IMR-90 (cell line): ENCODE data around the gene DAAM1. TPM values are rescaled to one million over a fixed set of nuclear protein-coding genes. Genes with fewer than 3 reads are reported as not detected.

Experiments
- ATAC-seq: fragments of 200-7000 bp; cut with Tn5 transposase; 2 replicates; pipeline ENCODE4 v1.9.1; 2020; ENCODE audit warnings: low read depth, mild to moderate bottlenecking, moderate library complexity
- BruUV-seq: library from RNA; stranded (reverse); fragments of 400-500 nt; replicated peaks from 2 replicates; lab custom pipeline; 2021; lab: Mats Ljungman, UMichigan
- CTCF ChIA-PET: fragments of 300-600 bp; formaldehyde crosslinking; extraction: SDS; loops from one replicate; lab custom pipeline; 2021; ENCODE audit warnings: antibody characterized with exemption; lab: Yijun Ruan, JAX
- POLR2A ChIA-PET: fragments of 300-600 bp; sonication (Branson Sonifier 250); formaldehyde crosslinking; loops from one replicate; lab custom pipeline; 2022; ENCODE audit warnings: antibody characterized with exemption; ENCODE audit not compliant: unreplicated experiment; lab: Charles Lee
- DNase-seq: peaks from one replicate; pipeline ENCODE4 v3.0.0; 2013
- H2AFZ ChIP-seq: replicated peaks from 2 replicates; pipeline ENCODE3; 2013; ENCODE audit warnings: low read length, mild to moderate bottlenecking; ENCODE audit not compliant: poor library complexity
- H2AK5ac ChIP-seq: 2 replicates; pipeline ENCODE4 v1.6.1; 2013; ENCODE audit warnings: low read depth, low read length, inconsistent platforms
- H2AK9ac ChIP-seq: replicated peaks from 2 replicates; pipeline ENCODE3; 2013; ENCODE audit warnings: mild to moderate bottlenecking, low read depth, low read length, moderate library complexity; ENCODE audit not compliant: poor library complexity
- H2BK120ac ChIP-seq: 2 replicates; pipeline ENCODE4 v1.6.1; 2013; ENCODE audit warnings: low read depth, low read length, inconsistent platforms
- H2BK15ac ChIP-seq: 3 replicates; pipeline ENCODE4 v1.6.1; 2013; ENCODE audit warnings: low read depth, low read length, inconsistent platforms
- H2BK20ac ChIP-seq: 2 replicates; pipeline ENCODE4 v1.6.1; 2013; ENCODE audit warnings: low read depth, mild to moderate bottlenecking, inconsistent platforms, low read length, moderate library complexity
- H2BK5ac ChIP-seq: 2 replicates; pipeline ENCODE4 v1.6.1; 2013; ENCODE audit warnings: mild to moderate bottlenecking, low read depth, low read length, inconsistent platforms; ENCODE audit not compliant: poor library complexity, severe bottlenecking
- H3K14ac ChIP-seq: replicated peaks from 2 replicates; pipeline ENCODE4 v1.6.1; 2013; ENCODE audit warnings: low read depth, low read length, inconsistent platforms
- H3K18ac ChIP-seq: 2 replicates; pipeline ENCODE4 v1.6.1; 2013; ENCODE audit warnings: low read depth, low read length, control low read depth
- H3K23ac ChIP-seq: 2 replicates; pipeline ENCODE4 v1.6.1; 2013; ENCODE audit warnings: low read depth, low read length, inconsistent platforms
- H3K27ac ChIP-seq: 2 replicates; pipeline ENCODE4 v1.5.1; 2013; ENCODE audit warnings: mild to moderate bottlenecking, control low read depth, low read length; ENCODE audit not compliant: insufficient read depth
- H3K27me3 ChIP-seq: 2 replicates; pipeline ENCODE4 v1.6.1; 2013; ENCODE audit warnings: low read length; ENCODE audit not compliant: control insufficient read depth, insufficient read depth
- H3K36me3 ChIP-seq: 2 replicates; pipeline ENCODE4 v1.6.1; 2013; ENCODE audit warnings: low read length, mixed read lengths; ENCODE audit not compliant: control insufficient read depth, insufficient read depth
- H3K4ac ChIP-seq: 2 replicates; pipeline ENCODE4 v1.6.1; 2013; ENCODE audit warnings: low read depth, low read length, inconsistent platforms
- H3K4me1 ChIP-seq: 2 replicates; pipeline ENCODE4 v1.6.1; 2013; ENCODE audit warnings: low read length, mixed read lengths; ENCODE audit not compliant: control insufficient read depth, insufficient read depth
- H3K4me2 ChIP-seq: 2 replicates; pipeline ENCODE4 v1.6.1; 2013; ENCODE audit warnings: low read depth, mild to moderate bottlenecking, control low read depth, low read length, moderate library complexity
- H3K4me3 ChIP-seq: 2 replicates; pipeline ENCODE4 v1.5.1; 2013; ENCODE audit warnings: low read depth, mild to moderate bottlenecking, control low read depth, low read length, moderate library complexity; ENCODE audit not compliant: insufficient read depth
- H3K56ac ChIP-seq: 2 replicates; pipeline ENCODE4 v1.6.1; 2013; ENCODE audit warnings: low read length, inconsistent platforms; ENCODE audit not compliant: insufficient read depth; ENCODE audit errors: extremely low read depth
- H3K79me1 ChIP-seq, 2 experiments: 2 replicates each; pipeline ENCODE4 v1.6.1; 2013; ENCODE audit warnings: low read length in 2 of 2, inconsistent platforms in 1 of 2, low read depth in 1 of 2
- H3K9ac ChIP-seq: 2 replicates; pipeline ENCODE4 v1.6.1; 2013; ENCODE audit warnings: low read depth, low read length, control low read depth
- H3K9me1 ChIP-seq: 2 replicates; pipeline ENCODE4 v1.6.1; 2013; ENCODE audit warnings: low read length, inconsistent platforms; ENCODE audit not compliant: insufficient read depth
- H3K9me3 ChIP-seq: 2 replicates; pipeline ENCODE4 v1.6.1; 2013; ENCODE audit warnings: low read length; ENCODE audit not compliant: control insufficient read depth, insufficient read depth
- H4K20me1 ChIP-seq: 2 replicates; pipeline ENCODE4 v1.6.1; 2013; ENCODE audit warnings: low read length, inconsistent platforms; ENCODE audit not compliant: insufficient read depth
- H4K5ac ChIP-seq: 2 replicates; pipeline ENCODE4 v1.6.1; 2013; ENCODE audit warnings: mild to moderate bottlenecking, low read depth, low read length, control low read depth
- H4K8ac ChIP-seq, 2 experiments: 2 replicates each; pipeline ENCODE4 v1.6.1; 2013; ENCODE audit warnings: low read depth in 2 of 2, low read length in 2 of 2, control low read depth in 1 of 2, inconsistent platforms in 1 of 2
- H4K91ac ChIP-seq: 2 replicates; pipeline ENCODE4 v1.6.1; 2013; ENCODE audit warnings: low read depth, low read length, inconsistent platforms; ENCODE audit not compliant: insufficient read depth
- CHD1 ChIP-seq: IDR thresholded peaks from 2 replicates; pipeline ENCODE4 v1.6.1; 2012; ENCODE audit warnings: low read depth, low read length, improper control_type of control experiment
- CTCF ChIP-seq: conservative IDR thresholded peaks from 2 replicates; pipeline ENCODE4 v1.5.1; 2012; ENCODE audit warnings: mild to moderate bottlenecking, low read depth, low read length, improper control_type of control experiment
- ELK1 ChIP-seq: fragments of 150-350 bp; IDR thresholded peaks from 2 replicates; pipeline ENCODE4 v1.6.1; 2016; ENCODE audit warnings: low read depth, mild to moderate bottlenecking, low read length, moderate library complexity, borderline replicate concordance
- MAFK ChIP-seq: IDR thresholded peaks from 2 replicates; pipeline ENCODE4 v1.6.1; 2012; ENCODE audit warnings: low read depth, low read length, improper control_type of control experiment
- MXI1 ChIP-seq: IDR thresholded peaks from 2 replicates; pipeline ENCODE4 v1.6.1; 2012; ENCODE audit warnings: low read depth, mild to moderate bottlenecking, low read length, moderate library complexity, borderline replicate concordance
- NFE2L2 ChIP-seq: fragments of 150-350 bp; IDR thresholded peaks from 2 replicates; pipeline ENCODE4 v1.6.1; 2016; ENCODE audit warnings: low read depth, mild to moderate bottlenecking, low read length
- RCOR1 ChIP-seq: IDR thresholded peaks from 2 replicates; pipeline ENCODE4 v1.6.1; 2012; ENCODE audit warnings: mild to moderate bottlenecking, low read length, improper control_type of control experiment; ENCODE audit not compliant: insufficient replicate concordance
- RFX5 ChIP-seq: IDR thresholded peaks from 2 replicates; pipeline ENCODE4 v1.8.0; 2012; ENCODE audit warnings: low read depth, mild to moderate bottlenecking, low read length, moderate library complexity
- SMC3 ChIP-seq: fragments of 150-350 bp; IDR thresholded peaks from 2 replicates; pipeline ENCODE4 v1.6.1; 2016; ENCODE audit warnings: low read depth, mild to moderate bottlenecking, antibody characterized with exemption, low read length, moderate library complexity
- WGBS, 2 experiments: methylation state at CpG; one replicate each; pipeline versions ENCODE4 v1.1.5 to v1.1.7; 2013; ENCODE audit warnings: missing lambda C conversion rate in 2 of 2; ENCODE audit not compliant: insufficient read length in 1 of 2; ENCODE audit errors: extremely low coverage in 2 of 2; 5-methylcytosine and 5-hydroxymethylcytosine counted together
- dilution Hi-C: fragments of 300-500 bp; cut with HindIII; formaldehyde crosslinking; loops from one replicate; pipeline ENCODE4 v1.14.3; 2018; ENCODE audit warnings: low sequenced_read_pairs; ENCODE audit not compliant: unreplicated experiment
- in situ Hi-C: fragments of 300-500 bp; cut with MboI; formaldehyde crosslinking; loops from 3 replicates; pipeline ENCODE4 v1.14.3; 2019; ENCODE audit warnings: low sequenced_read_pairs, inconsistent platforms, mixed read lengths
- intact Hi-C: fragments of 100-400 bp; cut with micrococcal nuclease; formaldehyde crosslinking; loops from 2 replicates; pipeline ENCODE4 v1.10.0; 2022
- polyA plus RNA-seq, 3 experiments: library from polyadenylated mRNA; depleted of rRNA; stranded (reverse); fragments of >200 nt; gene quantifications; 2 replicates each; pipeline ENCODE4 v1.2.3, GENCODE V29; 2012; ENCODE audit warnings: low replicate concordance in 1 of 3
- total RNA-seq: library from RNA; depleted of rRNA; stranded (reverse); fragments of >200 nt; gene quantifications from 2 replicates; pipeline ENCODE4 v1.2.3, GENCODE V29; 2012

The DAAM1 gene
- total and polyA plus RNA-seq, 2 of the 4 experiments (the other 2 are of a cell fraction), result 4.8 to 5.4 TPM

GRCh38 chr14:59349258-59349701 lies 160.8 kb downstream of the DAAM1 start:
- no peak overlapping the region for H2BK15ac ChIP-seq
- intact Hi-C loops (no loop called here), in situ Hi-C loops (no loop called here), dilution Hi-C loops (no loop called here)
- no peak overlapping the region for H2BK120ac ChIP-seq
- H3K36me3 ChIP-seq, result peaks cover 11% of the 10 kb centered on the region
- CTCF ChIA-PET, result no interaction called here
- ATAC-seq (peak; percentile 68), DNase-seq (no peak)
- H3K14ac ChIP-seq, result no peak overlapping the region
- H2BK20ac ChIP-seq, result no peak overlapping the region
- no peak overlapping the region for H4K91ac ChIP-seq
- BruUV-seq, result no TSS peak
- peaks cover 6% of the 10 kb centered on the region for H3K4me1 ChIP-seq
- H4K8ac ChIP-seq, result no peak overlapping the region
- no peaks in the 10 kb centered on the region for H4K20me1 ChIP-seq
- peaks cover 4% of the 10 kb centered on the region; the same call in 1 of the 2 replicates for H3K9me1 ChIP-seq
- no peak overlapping the region; the same call in 1 of the 2 replicates for H4K5ac ChIP-seq
- H3K4me2 ChIP-seq, result no peak overlapping the region; the same call in 1 of the 2 replicates
- H2BK5ac ChIP-seq, result no peak overlapping the region
- WGBS, 2 experiments, result no CpG with 5 or more reads among the region's 4 CpGs
- TF ChIP-seq RFX5 (no peak), SMC3 (no peak), NFE2L2 (no peak), ELK1 (no peak), RCOR1 (no peak), MAFK (no peak), CHD1 (no peak), CTCF (no peak), MXI1 (no peak)
- no peaks in the 10 kb centered on the region for H3K9me3 ChIP-seq
- POLR2A ChIA-PET, result no interaction called here
- peak overlapping the region; percentile 66; the same call in 1 of the 2 replicates for H3K27ac ChIP-seq
- H2AFZ ChIP-seq, result no peak overlapping the region
- no peak overlapping the region for H3K4ac ChIP-seq
- H3K27me3 ChIP-seq, result no peaks in the 10 kb centered on the region
- H3K18ac ChIP-seq, result no peak overlapping the region
- H3K79me1 ChIP-seq, result no peaks in the 10 kb centered on the region; a peak in 1 of 4 replicates
- no peak overlapping the region for H2AK5ac ChIP-seq
- no peak overlapping the region for H3K56ac ChIP-seq
- no peak overlapping the region for H2AK9ac ChIP-seq
- H3K9ac ChIP-seq, result peak overlapping the region; percentile 37; the same call in 1 of the 2 replicates
- no peak overlapping the region for H3K23ac ChIP-seq
- H3K4me3 ChIP-seq, result no peak overlapping the region
